NOMO-1 (cell line): ENCODE measurements around the gene CDC42EP3.

Experiments used
- DNase-seq, 2 experiments: peaks; one replicate each; lab custom pipeline; 2025; ENCODE audit not compliant: unreplicated experiment in 2 of 2; lab: John Stamatoyannopoulos, UW

Gene CDC42EP3

GRCh38 chr2:37637190-37637860 lies 34.1 kb downstream of the CDC42EP3 start:
- peak; percentile 71 to 87 for DNase-seq

- no peak for DNase-seq
These were observed 34.9 kb downstream of the CDC42EP3 start for GRCh38 chr2:37636381-37637066.

GRCh38 chr2:37635504-37636380 lies 35.7 kb downstream of the CDC42EP3 start:
- peak; percentile 93 to 98 for DNase-seq

DNA sequence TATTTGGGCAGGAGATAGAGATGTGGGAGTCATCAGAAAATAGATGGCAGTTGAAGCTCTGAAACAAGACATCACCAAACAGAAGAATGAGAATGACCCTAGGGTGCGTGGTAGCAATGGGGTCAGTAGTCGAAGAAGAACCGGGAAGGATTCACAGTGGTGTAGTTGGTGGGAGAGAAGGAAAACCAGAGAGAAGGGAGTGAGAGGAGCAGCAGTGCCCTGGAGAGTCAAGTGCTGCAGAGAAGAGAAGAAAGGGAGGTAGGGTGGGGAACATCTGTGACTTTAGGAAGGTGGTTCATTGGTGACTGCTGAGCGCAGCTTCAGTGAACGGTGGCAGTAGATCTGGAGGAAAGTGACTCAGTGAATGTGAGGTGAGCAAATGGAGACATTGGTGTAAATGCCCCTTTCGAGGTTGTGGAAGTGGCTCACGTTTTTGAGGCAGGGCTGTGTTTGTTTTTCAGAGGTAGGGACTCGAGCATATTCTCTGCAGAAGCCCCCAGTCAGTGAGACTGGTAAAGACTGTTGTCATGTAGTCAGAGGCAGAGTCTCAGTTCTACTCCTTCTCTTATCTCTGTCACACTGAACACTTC lies 36.4 kb downstream of the CDC42EP3 start:
- no peak for DNase-seq

DNA sequence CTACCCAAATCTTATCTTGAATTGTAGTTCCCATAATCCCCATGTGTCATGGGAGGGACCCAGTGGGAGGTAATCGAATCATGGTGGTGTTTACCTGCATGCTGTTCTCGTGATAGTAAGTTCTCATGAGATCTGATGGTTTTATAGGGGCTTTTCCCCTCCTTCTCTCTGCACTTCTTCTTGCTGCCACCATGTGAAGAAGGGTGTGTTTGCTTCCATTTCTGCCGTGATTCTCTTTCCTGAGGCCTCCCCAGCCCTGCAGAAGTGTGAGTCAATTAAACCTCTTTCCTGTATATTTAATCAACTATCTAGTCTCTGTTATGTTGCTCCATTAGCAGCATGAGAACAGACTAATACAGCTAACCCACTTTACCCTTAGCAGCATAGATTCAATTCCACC lies 37.6 kb downstream of the CDC42EP3 start:
- DNase-seq, result no peak

DNA sequence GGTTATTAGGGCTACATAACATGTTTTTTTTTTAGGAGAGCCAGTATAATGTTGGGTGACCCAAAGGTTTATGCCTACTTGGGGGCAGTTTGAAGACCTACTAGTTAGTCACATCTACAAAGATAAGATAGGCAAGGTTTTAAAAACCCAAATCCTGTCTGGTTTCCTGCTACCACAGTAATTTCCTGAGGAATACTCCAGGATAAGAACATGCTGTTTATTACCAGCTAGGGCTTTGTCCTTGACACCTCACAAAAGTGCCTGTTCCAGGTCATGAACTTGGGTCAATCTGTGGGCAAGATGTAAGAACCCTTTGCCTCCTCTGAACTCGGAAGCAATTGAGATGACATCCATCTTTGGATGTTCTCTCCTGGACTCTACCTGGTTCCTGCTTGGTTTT lies 38.2 kb downstream of the CDC42EP3 start:
- no peak for DNase-seq

DNA sequence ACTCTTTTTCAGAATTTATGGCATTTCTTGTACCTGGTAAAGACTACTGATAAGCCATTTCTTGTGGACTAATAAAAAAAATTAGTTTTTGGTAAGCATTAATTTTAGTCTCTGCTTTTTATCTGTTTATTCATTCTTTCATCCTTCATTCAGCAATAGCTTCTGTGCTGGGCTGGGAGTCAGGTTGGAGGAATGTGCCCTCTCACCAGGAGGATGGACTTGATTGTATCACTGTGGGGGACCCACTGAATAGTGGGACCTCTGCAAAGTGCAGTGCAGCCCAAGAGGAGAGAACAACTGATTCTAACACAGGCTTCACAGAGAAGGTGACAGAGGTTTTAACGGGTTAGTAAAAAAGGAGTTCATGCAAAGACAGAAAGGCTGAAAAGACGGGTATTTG lies 39.1 kb downstream of the CDC42EP3 start:
- DNase-seq, result no peak

GRCh38 chr2:37631698-37632097 lies 39.7 kb downstream of the CDC42EP3 start:
- no peak for DNase-seq

DNA sequence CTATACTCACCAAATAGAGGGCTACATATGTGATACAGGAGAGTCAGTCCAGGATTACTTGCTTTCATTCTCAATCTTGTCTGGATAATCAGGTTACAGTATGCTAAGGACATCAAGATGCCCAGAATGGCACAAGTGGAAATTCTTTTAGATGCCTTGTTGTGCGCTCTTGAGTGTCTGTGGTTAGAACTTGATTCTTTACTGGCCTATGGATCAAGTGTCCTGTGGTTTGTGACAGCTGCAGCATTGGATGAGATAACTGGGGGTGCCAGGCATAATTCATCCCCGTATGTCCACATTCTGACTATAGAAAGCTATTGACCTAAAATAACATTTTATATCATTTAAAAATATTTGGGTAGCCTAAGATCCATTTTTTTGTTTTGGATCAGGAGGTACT lies 40.1 kb downstream of the CDC42EP3 start:
- no peak for DNase-seq

DNA sequence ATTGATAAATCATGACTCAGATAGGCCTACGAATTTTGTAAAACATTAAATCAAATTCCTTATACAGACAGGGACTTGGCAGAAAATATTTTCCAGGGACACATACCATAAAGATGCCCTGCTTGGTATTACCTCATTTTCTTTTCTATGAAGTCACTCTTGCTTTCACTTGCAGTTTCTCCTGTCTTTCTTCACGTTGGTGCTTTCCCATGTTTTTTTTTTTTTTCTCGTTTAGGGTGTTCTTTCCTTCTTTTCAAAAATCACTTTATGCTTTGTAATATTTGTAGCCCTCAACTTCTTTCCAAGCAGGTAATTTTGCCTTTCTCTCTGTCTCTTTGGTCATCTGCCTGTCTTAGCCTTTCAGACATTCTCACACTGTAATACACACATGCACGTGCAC lies 40.7 kb downstream of the CDC42EP3 start:
- DNase-seq, result no peak

GRCh38 chr2:37630301-37630700 lies 41.1 kb downstream of the CDC42EP3 start:
- DNase-seq, result no peak

- no peak for DNase-seq
These were observed 41.9 kb downstream of the CDC42EP3 start for GRCh38 chr2:37629529-37629928.

DNA sequence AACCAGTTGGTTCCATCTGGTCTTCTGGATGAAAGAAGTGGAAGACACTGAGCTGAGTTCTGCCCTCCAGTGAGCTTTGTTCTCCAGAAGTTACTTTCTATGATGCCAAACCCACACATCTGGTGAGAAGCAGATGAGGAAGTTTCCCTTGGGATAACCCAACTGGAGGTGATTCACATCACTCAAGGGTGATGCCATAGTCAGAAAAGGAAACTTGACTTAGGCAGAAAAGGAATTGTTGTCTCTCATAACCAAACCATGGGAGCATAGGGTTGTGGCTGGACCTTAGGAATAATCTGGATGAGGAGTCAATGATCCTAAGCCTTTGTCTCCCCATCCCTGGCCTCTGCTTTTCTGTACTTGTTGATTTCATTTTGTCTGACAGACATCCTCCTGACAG lies 43.7 kb downstream of the CDC42EP3 start:
- no peak for DNase-seq

- no peak for DNase-seq
These were observed 45.5 kb downstream of the CDC42EP3 start for GRCh38 chr2:37625796-37626571.

GRCh38 chr2:37625156-37625555 lies 46.3 kb downstream of the CDC42EP3 start:
- no peak for DNase-seq

GRCh38 chr2:37623971-37624900 lies 47.2 kb downstream of the CDC42EP3 start:
- peak in 1 of 2 experiments; percentile 39 for DNase-seq

DNA sequence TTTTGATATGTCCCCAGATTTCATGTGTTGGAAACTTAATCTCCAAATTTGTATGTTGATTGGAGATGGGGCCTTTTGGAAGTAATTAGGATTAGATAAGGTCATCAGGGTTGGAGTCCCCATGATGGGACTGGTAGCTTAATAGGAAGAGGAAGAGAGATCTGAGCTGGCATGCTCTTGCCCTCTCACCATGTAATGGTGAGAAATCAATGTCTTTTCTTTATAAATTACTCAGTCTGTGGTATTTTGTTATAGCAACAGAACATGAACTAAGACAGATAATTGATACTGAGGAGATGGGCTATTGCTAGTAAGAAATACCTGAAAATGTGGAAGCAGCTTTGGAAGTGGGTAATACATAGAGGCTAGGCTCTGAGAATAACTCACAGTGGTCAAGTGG lies 48.0 kb downstream of the CDC42EP3 start:
- DNase-seq, result no peak

- DNase-seq, result no peak
These were observed 48.9 kb downstream of the CDC42EP3 start for GRCh38 chr2:37622450-37623100.

DNA sequence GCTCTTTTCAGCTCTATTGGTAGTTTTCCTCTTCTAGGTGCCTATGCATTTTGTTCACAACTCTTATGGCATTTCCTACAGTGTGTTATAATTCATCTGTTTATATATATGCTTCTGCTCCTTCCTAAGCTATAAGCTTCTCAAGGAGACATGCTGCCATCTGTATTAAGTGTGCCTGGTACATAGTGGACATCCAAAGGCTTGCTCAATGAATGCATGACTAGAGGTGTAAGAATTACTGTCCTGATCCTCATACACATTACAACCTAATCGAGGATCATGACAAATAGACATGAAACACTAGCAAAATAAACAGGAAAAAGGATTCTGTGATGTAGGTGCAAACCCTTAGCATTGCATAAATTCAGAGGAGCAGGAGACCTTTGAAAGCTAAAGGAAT lies 50.2 kb downstream of the CDC42EP3 start:
- no peak for DNase-seq
